ENCODE results near the gene CHST11.

Gene CHST11

DNA sequence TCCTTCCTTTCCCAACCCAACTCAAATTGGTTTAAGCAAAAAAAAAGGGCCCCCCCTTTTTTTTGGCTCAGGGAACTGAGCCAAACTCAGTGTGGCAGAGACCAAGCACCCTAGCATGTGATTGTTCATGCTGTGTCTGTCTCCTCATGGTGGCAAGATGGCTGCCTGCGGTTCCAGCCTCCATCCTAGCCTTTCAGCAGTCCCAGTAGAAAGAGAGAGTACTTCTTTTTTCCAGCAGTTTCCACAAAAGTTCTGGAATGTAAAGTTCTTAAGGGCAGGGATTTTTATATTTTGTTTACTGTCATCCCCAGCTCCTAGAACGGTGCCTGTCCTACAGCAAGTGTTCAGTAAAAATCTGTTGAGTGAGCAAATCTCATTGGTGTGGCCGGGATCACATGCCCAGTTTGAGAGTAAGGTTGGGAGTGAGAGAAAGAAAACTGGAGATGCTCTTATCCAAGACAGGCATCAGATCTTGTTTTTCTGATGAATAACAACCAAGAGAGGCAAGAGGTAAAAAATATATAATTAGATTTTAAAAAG is 22.4 kb downstream of the CHST11 start:
- Histone ChIP-seq H3K36me3 (ENCODE audit: control insufficient read depth, low read length) (no peaks in the 10 kb centered on the region), H3K4me3 (ENCODE audit: low read length) (peak overlapping the region; percentile 71), H3K79me2 (ENCODE audit: control insufficient read depth, low read length) (peaks cover 30% of the 10 kb centered on the region), H3K27me3 (ENCODE audit: control insufficient read depth, low read length) (no peaks in the 10 kb centered on the region), H3F3A (ENCODE audit: control insufficient read depth, insufficient read depth) (peaks cover 9% of the 10 kb centered on the region; the same call in 1 of the 2 replicates), H3K4me2 (ENCODE audit: low read length) (peak overlapping the region; percentile 97), H3K4me1 (ENCODE audit: control insufficient read depth, low read length) (peaks cover 78% of the 10 kb centered on the region), H3K9me3 (ENCODE audit: control insufficient read depth, insufficient read depth, low read length) (no peaks in the 10 kb centered on the region), H3K9me2 (replicated peaks; ENCODE audit: control insufficient read depth, low read length) (no peaks in the 10 kb centered on the region), H4K20me1 (ENCODE audit: control insufficient read depth, insufficient read depth, low read depth, low read length) (no peaks in the 10 kb centered on the region), H3K27ac (ENCODE audit: low read depth, low read length) (peak overlapping the region; percentile 79)
- TF ChIP-seq EZH2phosphoT487 (IDR thresholded peaks at IDR 0.05; ENCODE audit: borderline replicate concordance, low read length) (no peak), CTCF (IDR thresholded peaks at IDR 0.05; ENCODE audit: low read depth, low read length, poor library complexity, severe bottlenecking) (no peak)

DNA sequence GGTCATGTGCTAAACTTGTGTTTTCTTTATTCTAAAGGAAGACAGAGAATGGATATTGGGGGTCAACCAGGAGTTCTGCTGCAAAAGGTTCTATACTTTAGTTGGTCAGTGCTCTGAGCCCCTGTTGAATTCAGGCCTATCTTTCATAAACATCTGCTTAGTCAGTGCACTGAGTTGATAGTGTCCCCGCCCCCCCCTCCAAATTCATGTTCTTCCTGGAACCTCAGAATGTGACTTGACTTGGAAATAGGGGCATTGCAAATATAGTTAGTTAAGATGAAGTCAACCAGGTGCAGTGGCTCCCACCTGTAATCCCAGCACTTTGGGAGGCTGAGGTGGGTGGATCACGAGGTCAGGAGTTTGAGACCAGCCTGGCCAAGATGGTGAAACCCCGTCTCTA is 23.3 kb downstream of the CHST11 start:
- H3K4me3 ChIP-seq (ENCODE audit: low read length) = no peak overlapping the region
- peaks cover 78% of the 10 kb centered on the region for H3K4me1 ChIP-seq (ENCODE audit: control insufficient read depth, low read length)
- no peaks in the 10 kb centered on the region for H3K27me3 ChIP-seq (ENCODE audit: control insufficient read depth, low read length)
- no peaks in the 10 kb centered on the region for H4K20me1 ChIP-seq (ENCODE audit: control insufficient read depth, insufficient read depth, low read depth, low read length)
- no peak overlapping the region for H3K27ac ChIP-seq (ENCODE audit: low read depth, low read length)
- no peak overlapping the region for H3K4me2 ChIP-seq (ENCODE audit: low read length)
- H3K9me3 ChIP-seq (ENCODE audit: control insufficient read depth, insufficient read depth, low read length) = no peaks in the 10 kb centered on the region
- H3K79me2 ChIP-seq (ENCODE audit: control insufficient read depth, low read length) = peaks cover 31% of the 10 kb centered on the region
- H3F3A ChIP-seq (ENCODE audit: control insufficient read depth, insufficient read depth) = peaks cover 9% of the 10 kb centered on the region; the same call in 1 of the 2 replicates
- no peaks in the 10 kb centered on the region for H3K36me3 ChIP-seq (ENCODE audit: control insufficient read depth, low read length)
- TF ChIP-seq CTCF (IDR thresholded peaks at IDR 0.05; ENCODE audit: low read depth, low read length, poor library complexity, severe bottlenecking) (no peak), EZH2phosphoT487 (IDR thresholded peaks at IDR 0.05; ENCODE audit: borderline replicate concordance, low read length) (no peak)
- H3K9me2 ChIP-seq (replicated peaks; ENCODE audit: control insufficient read depth, low read length) = no peaks in the 10 kb centered on the region

DNA sequence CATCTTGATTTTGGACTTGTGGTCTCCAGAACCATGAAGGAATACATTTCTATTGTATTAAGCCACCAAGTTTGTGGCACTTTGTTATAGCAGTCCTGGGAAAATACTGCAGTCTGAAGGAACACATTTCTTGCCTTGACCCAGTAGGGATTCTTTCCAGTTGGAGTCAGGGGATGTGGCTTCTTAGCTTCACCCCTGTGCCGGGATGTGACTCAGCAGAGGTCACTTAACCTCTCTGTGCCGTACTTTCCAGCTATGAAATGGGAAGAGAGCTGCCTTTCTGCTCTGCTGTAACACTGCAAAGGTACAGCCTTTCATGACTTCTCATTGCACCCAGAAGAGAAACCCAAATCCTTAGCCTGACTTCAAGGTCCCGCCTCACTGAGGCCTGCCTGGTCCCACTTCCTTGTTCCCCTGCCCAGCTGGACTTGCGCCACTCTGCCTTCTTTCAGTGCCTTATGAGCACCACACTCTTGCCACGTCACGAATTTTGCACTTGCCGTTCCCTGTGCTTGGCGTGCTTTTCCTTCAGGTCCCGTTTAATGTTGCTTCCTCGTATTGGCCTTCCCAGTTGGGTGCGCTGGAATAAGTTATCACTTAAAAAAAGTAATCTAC is 24.2 kb downstream of the CHST11 start:
- H3K79me2 ChIP-seq (ENCODE audit: control insufficient read depth, low read length) = peaks cover 32% of the 10 kb centered on the region
- H3K27me3 ChIP-seq (ENCODE audit: control insufficient read depth, low read length) = no peaks in the 10 kb centered on the region
- H4K20me1 ChIP-seq (ENCODE audit: control insufficient read depth, insufficient read depth, low read depth, low read length) = no peaks in the 10 kb centered on the region
- peaks cover 83% of the 10 kb centered on the region for H3K4me1 ChIP-seq (ENCODE audit: control insufficient read depth, low read length)
- H3K9me2 ChIP-seq (replicated peaks; ENCODE audit: control insufficient read depth, low read length) = no peaks in the 10 kb centered on the region
- no peak overlapping the region for H3K4me3 ChIP-seq (ENCODE audit: low read length)
- H3K4me2 ChIP-seq (ENCODE audit: low read length) = no peak overlapping the region
- H3F3A ChIP-seq (ENCODE audit: control insufficient read depth, insufficient read depth) = peaks cover 9% of the 10 kb centered on the region; the same call in 1 of the 2 replicates
- no peaks in the 10 kb centered on the region for H3K9me3 ChIP-seq (ENCODE audit: control insufficient read depth, insufficient read depth, low read length)
- TF ChIP-seq CTCF (IDR thresholded peaks at IDR 0.05; ENCODE audit: low read depth, low read length, poor library complexity, severe bottlenecking) (no peak), EZH2phosphoT487 (IDR thresholded peaks at IDR 0.05; ENCODE audit: borderline replicate concordance, low read length) (no peak)
- H3K27ac ChIP-seq (ENCODE audit: low read depth, low read length) = no peak overlapping the region
- no peaks in the 10 kb centered on the region for H3K36me3 ChIP-seq (ENCODE audit: control insufficient read depth, low read length)

Data from DOHH2 (cell line).